D721Med (cell line): ENCODE measurements around the gene MRGPRD.

Experiments
- DNase-seq: peaks from one replicate; pipeline ENCODE4 v3.0.0; 2011; ENCODE audit warnings: low spot score; ENCODE audit not compliant: insufficient read length
- FAIRE-seq: peaks from 2 replicates; lab custom pipeline; 2011; peaks lifted over from hg19 to GRCh38; lab: Jason Lieb, UNC
- TF ChIP-seq, protein P1 (sequence below): IDR thresholded peaks from 2 replicates; pipeline ENCODE4 v1.5.1; 2012; ENCODE audit warnings: mild to moderate bottlenecking, control low read depth; ENCODE audit not compliant: insufficient read depth; ENCODE audit errors: missing control alignments

The MRGPRD gene

DNA sequence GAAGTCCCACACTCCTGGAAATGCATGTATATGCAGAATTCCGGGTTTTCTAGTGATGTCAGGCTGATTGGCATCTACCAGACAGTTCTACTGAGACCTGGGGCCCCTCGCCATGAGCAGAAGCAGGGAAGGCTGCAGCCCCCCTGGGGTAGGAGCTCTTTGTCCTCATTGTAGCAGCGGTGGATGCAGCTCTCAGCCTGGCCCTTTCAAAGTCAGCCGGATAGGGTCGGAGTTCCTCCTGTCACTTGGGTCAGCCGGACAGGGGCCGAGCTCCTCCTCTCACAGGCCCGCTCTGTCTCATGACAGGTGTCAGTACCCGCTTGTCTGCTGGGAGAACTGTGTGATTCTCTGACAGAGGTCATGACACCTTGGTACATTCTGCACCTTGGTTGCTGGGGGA lies 30.0 kb downstream of the MRGPRD start:
- no peak for DNase-seq
- TF ChIP-seq, protein P1, sequence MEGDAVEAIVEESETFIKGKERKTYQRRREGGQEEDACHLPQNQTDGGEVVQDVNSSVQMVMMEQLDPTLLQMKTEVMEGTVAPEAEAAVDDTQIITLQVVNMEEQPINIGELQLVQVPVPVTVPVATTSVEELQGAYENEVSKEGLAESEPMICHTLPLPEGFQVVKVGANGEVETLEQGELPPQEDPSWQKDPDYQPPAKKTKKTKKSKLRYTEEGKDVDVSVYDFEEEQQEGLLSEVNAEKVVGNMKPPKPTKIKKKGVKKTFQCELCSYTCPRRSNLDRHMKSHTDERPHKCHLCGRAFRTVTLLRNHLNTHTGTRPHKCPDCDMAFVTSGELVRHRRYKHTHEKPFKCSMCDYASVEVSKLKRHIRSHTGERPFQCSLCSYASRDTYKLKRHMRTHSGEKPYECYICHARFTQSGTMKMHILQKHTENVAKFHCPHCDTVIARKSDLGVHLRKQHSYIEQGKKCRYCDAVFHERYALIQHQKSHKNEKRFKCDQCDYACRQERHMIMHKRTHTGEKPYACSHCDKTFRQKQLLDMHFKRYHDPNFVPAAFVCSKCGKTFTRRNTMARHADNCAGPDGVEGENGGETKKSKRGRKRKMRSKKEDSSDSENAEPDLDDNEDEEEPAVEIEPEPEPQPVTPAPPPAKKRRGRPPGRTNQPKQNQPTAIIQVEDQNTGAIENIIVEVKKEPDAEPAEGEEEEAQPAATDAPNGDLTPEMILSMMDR: no peak
- no peak for FAIRE-seq

DNA sequence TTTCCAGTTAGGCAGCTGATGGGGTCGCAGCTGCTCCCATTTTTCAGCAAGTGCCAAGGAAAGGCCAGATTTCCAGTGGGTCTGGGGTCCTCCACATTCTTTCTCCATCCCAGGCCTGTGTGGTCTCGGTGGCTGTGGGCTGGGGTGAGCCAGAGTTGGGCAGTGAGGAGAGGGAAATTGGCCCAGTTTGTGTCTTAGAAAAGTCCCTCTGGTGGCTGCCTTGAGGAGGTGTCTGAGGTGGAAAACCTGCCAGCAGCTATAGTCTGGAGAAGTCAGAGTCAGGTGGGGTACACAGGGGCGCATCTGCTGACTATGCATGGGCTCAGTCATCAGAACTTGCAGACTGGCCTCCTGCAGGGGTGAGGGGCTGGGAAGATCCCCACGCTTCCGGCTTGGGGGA lies 30.5 kb downstream of the MRGPRD start:
- TF ChIP-seq, protein P1: peak; percentile 25
- no peak for DNase-seq
- FAIRE-seq: no peak

DNA sequence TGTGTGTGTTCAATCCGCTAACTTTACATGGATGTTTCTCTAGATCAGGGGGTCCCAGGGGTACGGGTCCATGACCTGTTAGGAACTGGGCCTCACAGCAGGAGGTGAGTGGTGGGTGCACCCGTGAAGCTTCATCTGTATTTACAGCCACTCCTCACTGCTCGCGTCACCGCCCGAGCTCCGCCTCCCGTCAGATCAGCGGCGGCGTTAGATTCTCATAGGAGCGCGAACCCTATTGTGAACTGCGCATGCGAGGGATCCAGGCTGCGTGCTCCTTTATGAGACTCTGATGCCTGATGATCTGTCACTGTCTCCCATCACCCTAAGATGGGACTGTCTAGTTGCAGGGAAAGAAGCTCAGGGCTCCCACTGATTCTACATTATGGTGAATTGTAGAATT lies 31.9 kb downstream of the MRGPRD start:
- DNase-seq (no peak), FAIRE-seq (no peak)
- TF ChIP-seq, protein P1: no peak

DNA sequence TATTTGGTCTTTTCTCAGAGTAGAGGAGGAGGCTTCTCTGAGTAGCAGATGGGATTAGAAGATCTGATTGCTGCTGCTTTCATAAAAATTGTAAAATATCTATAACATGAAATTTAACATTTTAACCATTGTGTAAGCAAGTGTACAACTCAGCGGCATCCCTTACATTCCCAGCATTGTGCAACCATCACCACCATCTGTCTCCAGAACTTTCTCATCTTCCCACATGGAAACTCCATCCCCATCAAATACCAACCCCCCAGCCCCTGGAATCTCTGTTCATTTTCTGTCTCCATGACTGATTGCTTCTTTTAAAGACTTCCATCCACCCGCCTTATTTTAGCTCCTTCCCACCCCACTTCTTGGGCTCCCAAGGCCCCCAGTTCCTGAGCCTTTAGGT lies 32.3 kb downstream of the MRGPRD start:
- DNase-seq (no peak), FAIRE-seq (no peak)
- TF ChIP-seq, protein P1: no peak

DNA sequence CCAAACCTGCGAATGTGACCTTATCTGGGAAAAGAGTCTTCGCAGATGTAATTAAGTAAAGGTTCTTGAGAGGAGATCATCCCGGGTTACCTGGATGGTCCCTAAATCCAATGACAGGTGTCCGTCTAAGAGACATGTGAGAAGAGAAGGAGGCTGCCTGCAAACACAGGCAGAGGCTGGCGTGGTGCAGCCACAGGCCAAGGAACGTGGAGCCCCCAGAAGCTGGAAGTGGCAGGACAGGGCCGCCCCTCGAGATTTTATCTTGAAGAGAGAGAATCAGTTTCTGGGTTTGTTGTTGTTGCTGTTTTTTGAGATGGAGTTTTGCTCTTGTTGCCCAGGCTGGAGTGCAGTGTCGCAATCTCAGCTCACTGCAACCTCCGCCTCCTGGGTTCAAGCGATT lies 33.6 kb downstream of the MRGPRD start:
- TF ChIP-seq, protein P1: no peak
- FAIRE-seq (no peak), DNase-seq (no peak)

DNA sequence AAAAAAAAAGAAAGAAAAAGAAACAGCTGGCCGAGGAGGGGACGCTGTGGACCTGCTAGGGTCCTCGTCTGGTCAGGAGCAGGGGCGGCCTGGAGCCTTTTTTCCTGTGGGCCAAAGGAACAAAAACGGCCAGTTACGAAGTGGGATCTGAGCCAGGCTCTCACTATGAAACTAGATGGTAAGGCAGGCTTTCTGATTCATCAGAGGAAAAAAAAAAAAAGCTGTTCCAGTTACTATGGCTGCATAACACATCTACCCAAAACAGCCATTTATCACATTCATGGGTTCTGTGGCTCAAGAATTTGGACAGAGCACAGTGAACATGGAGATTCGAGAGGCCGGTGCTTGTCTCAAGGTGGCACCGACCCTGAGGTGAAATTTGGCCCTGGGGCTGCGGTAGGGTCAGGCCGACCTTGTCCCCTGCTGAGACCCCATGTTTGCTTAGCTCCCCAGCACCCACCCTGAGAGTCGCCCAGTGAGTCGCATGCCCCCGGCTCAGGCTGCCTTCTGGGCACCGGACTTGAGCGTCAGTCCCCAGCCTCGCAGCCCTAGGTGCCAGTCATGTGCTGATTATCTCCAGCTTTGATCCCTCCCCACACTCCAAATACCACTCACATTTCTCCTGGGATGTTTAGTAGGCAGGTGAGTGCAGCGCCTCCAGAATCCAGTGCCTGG lies 34.2 kb downstream of the MRGPRD start:
- DNase-seq (no peak), FAIRE-seq (no peak)
- TF ChIP-seq, protein P1: no peak

DNA sequence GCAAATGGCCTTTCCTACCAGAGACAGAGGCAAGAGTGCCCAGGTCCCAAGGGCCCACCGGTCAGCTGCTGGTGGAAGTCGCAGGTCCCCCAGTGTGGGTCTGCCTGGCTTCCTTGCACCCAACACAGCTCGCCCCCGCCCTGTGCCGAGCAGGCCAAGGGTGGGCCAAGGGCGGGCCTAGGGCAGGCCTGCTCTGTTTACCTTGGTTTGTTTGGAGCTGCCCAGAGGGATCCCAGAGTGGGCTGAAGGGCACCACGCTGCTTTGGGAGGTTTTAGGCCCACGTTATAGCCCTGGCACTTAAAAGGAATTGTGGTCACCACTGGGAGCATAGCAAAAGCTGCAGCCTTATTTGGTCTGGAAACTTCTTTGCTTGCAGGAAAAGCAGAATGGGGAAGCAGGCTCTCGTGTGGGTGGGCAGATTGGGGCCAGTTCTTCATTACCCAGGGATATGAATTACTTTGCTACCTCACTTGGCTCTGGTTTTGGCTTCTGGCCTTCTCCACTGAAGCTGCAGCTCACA lies 38.0 kb downstream of the MRGPRD start:
- TF ChIP-seq, protein P1: no peak
- DNase-seq (no peak), FAIRE-seq (no peak)
